ENCODE results near the gene TTC34. TPM values are rescaled to one million over a fixed set of nuclear protein-coding genes. Genes with fewer than 3 reads are reported as not detected.
A peak's percentile ranks its signal among the peaks of the same experiment; 100 is the strongest.

Gene TTC34
- total and polyA plus RNA-seq, 2 of the 13 experiments (the other 11 are each of a cell fraction or from before 2014, with no cell fraction given), result 0.07 to 0.11 TPM

DNA sequence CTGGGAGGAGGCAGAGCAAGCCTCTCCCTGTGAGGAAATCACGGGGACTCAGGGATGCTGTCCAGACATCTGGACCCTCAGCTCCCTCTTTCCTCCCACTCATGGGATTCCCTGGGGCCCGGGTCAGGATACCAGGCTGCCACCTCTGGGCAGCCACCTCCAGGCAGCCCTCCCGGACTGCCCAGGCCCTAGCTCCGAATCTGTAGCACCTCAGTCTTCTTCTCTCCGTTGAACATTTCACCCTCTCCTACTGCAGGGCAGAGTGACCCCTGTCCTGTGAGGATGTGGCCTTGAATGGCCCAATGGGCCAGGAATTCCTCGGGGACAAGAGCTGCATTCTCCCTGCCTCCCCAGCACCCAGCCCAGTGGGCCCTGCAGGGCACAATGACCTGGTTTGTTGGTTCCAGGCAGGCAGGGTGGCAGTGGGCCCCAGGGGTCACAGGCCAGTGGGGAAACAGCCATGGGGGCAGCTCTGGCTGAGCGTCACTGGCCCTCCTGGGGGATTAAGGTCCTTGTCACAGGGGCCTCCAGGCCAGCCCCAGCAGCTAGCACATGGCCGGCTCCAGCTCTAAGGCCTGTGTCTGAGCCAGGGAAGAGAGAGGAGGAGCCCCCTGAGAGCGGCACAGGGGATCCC is 9.5 kb upstream of the TTC34 start (continued):
- TF ChIP-seq, protein P1, sequence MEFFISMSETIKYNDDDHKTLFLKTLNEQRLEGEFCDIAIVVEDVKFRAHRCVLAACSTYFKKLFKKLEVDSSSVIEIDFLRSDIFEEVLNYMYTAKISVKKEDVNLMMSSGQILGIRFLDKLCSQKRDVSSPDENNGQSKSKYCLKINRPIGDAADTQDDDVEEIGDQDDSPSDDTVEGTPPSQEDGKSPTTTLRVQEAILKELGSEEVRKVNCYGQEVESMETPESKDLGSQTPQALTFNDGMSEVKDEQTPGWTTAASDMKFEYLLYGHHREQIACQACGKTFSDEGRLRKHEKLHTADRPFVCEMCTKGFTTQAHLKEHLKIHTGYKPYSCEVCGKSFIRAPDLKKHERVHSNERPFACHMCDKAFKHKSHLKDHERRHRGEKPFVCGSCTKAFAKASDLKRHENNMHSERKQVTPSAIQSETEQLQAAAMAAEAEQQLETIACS (CRISPR knock-in tag; IDR thresholded peaks at IDR 0.05), result no peak
- no peak for TF ChIP-seq ZNF235 (CRISPR knock-in tag; IDR thresholded peaks at IDR 0.05; ENCODE audit: borderline replicate concordance)
- TF ChIP-seq, protein P2, sequence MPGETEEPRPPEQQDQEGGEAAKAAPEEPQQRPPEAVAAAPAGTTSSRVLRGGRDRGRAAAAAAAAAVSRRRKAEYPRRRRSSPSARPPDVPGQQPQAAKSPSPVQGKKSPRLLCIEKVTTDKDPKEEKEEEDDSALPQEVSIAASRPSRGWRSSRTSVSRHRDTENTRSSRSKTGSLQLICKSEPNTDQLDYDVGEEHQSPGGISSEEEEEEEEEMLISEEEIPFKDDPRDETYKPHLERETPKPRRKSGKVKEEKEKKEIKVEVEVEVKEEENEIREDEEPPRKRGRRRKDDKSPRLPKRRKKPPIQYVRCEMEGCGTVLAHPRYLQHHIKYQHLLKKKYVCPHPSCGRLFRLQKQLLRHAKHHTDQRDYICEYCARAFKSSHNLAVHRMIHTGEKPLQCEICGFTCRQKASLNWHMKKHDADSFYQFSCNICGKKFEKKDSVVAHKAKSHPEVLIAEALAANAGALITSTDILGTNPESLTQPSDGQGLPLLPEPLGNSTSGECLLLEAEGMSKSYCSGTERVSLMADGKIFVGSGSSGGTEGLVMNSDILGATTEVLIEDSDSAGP (CRISPR knock-in tag; IDR thresholded peaks at IDR 0.05; ENCODE audit: borderline replicate concordance), result peak; percentile 27; the same call in 1 of the 2 replicates
- TF ChIP-seq, protein P3, sequence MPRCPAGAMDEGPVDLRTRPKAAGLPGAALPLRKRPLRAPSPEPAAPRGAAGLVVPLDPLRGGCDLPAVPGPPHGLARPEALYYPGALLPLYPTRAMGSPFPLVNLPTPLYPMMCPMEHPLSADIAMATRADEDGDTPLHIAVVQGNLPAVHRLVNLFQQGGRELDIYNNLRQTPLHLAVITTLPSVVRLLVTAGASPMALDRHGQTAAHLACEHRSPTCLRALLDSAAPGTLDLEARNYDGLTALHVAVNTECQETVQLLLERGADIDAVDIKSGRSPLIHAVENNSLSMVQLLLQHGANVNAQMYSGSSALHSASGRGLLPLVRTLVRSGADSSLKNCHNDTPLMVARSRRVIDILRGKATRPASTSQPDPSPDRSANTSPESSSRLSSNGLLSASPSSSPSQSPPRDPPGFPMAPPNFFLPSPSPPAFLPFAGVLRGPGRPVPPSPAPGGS (CRISPR knock-in tag; IDR thresholded peaks at IDR 0.05), result no peak
- TF ChIP-seq ZNF12 (CRISPR knock-in tag; IDR thresholded peaks at IDR 0.05), result no peak
- TF ChIP-seq NFYC (CRISPR knock-in tag; IDR thresholded peaks at IDR 0.05), result no peak
- TF ChIP-seq, protein P4, sequence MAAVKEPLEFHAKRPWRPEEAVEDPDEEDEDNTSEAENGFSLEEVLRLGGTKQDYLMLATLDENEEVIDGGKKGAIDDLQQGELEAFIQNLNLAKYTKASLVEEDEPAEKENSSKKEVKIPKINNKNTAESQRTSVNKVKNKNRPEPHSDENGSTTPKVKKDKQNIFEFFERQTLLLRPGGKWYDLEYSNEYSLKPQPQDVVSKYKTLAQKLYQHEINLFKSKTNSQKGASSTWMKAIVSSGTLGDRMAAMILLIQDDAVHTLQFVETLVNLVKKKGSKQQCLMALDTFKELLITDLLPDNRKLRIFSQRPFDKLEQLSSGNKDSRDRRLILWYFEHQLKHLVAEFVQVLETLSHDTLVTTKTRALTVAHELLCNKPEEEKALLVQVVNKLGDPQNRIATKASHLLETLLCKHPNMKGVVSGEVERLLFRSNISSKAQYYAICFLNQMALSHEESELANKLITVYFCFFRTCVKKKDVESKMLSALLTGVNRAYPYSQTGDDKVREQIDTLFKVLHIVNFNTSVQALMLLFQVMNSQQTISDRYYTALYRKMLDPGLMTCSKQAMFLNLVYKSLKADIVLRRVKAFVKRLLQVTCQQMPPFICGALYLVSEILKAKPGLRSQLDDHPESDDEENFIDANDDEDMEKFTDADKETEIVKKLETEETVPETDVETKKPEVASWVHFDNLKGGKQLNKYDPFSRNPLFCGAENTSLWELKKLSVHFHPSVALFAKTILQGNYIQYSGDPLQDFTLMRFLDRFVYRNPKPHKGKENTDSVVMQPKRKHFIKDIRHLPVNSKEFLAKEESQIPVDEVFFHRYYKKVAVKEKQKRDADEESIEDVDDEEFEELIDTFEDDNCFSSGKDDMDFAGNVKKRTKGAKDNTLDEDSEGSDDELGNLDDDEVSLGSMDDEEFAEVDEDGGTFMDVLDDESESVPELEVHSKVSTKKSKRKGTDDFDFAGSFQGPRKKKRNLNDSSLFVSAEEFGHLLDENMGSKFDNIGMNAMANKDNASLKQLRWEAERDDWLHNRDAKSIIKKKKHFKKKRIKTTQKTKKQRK (IDR thresholded peaks at IDR 0.05; ENCODE audit: low read length), result no peak
- TF ChIP-seq TOPORS (CRISPR knock-in tag; IDR thresholded peaks at IDR 0.05), result no peak
- TF ChIP-seq ZC3H4 (CRISPR knock-in tag; IDR thresholded peaks at IDR 0.05; ENCODE audit: borderline replicate concordance), result no peak
- TF ChIP-seq, protein P5, sequence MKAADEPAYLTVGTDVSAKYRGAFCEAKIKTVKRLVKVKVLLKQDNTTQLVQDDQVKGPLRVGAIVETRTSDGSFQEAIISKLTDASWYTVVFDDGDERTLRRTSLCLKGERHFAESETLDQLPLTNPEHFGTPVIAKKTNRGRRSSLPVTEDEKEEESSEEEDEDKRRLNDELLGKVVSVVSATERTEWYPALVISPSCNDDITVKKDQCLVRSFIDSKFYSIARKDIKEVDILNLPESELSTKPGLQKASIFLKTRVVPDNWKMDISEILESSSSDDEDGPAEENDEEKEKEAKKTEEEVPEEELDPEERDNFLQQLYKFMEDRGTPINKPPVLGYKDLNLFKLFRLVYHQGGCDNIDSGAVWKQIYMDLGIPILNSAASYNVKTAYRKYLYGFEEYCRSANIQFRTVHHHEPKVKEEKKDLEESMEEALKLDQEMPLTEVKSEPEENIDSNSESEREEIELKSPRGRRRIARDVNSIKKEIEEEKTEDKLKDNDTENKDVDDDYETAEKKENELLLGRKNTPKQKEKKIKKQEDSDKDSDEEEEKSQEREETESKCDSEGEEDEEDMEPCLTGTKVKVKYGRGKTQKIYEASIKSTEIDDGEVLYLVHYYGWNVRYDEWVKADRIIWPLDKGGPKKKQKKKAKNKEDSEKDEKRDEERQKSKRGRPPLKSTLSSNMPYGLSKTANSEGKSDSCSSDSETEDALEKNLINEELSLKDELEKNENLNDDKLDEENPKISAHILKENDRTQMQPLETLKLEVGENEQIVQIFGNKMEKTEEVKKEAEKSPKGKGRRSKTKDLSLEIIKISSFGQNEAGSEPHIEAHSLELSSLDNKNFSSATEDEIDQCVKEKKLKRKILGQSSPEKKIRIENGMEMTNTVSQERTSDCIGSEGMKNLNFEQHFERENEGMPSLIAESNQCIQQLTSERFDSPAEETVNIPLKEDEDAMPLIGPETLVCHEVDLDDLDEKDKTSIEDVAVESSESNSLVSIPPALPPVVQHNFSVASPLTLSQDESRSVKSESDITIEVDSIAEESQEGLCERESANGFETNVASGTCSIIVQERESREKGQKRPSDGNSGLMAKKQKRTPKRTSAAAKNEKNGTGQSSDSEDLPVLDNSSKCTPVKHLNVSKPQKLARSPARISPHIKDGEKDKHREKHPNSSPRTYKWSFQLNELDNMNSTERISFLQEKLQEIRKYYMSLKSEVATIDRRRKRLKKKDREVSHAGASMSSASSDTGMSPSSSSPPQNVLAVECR (CRISPR knock-in tag; IDR thresholded peaks at IDR 0.05; ENCODE audit: borderline replicate concordance), result no peak
- TF ChIP-seq CC2D1A (CRISPR knock-in tag; IDR thresholded peaks at IDR 0.05), result no peak
- TF ChIP-seq ZNF629 (CRISPR knock-in tag; conservative IDR thresholded peaks at IDR 0.05), result peak; percentile 69
- TF ChIP-seq, protein P6, sequence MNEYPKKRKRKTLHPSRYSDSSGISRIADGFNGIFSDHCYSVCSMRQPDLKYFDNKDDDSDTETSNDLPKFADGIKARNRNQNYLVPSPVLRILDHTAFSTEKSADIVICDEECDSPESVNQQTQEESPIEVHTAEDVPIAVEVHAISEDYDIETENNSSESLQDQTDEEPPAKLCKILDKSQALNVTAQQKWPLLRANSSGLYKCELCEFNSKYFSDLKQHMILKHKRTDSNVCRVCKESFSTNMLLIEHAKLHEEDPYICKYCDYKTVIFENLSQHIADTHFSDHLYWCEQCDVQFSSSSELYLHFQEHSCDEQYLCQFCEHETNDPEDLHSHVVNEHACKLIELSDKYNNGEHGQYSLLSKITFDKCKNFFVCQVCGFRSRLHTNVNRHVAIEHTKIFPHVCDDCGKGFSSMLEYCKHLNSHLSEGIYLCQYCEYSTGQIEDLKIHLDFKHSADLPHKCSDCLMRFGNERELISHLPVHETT (CRISPR knock-in tag; conservative IDR thresholded peaks at IDR 0.05), result no peak
- TF ChIP-seq, protein P7, sequence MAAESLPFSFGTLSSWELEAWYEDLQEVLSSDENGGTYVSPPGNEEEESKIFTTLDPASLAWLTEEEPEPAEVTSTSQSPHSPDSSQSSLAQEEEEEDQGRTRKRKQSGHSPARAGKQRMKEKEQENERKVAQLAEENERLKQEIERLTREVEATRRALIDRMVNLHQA (CRISPR knock-in tag; IDR thresholded peaks at IDR 0.05), result no peak
- TF ChIP-seq ZNF232 (CRISPR knock-in tag; IDR thresholded peaks at IDR 0.05; ENCODE audit: borderline replicate concordance), result no peak

Measured in HepG2 (cell line).